ENCODE results near the gene RAB3D. TPM values are rescaled to one million over a fixed set of nuclear protein-coding genes. Genes with fewer than 3 reads are reported as not detected.

RAB3D gene
- total and polyA plus RNA-seq, 2 experiments from 2014 or later = 3.8 to 21.2 TPM

DNA sequence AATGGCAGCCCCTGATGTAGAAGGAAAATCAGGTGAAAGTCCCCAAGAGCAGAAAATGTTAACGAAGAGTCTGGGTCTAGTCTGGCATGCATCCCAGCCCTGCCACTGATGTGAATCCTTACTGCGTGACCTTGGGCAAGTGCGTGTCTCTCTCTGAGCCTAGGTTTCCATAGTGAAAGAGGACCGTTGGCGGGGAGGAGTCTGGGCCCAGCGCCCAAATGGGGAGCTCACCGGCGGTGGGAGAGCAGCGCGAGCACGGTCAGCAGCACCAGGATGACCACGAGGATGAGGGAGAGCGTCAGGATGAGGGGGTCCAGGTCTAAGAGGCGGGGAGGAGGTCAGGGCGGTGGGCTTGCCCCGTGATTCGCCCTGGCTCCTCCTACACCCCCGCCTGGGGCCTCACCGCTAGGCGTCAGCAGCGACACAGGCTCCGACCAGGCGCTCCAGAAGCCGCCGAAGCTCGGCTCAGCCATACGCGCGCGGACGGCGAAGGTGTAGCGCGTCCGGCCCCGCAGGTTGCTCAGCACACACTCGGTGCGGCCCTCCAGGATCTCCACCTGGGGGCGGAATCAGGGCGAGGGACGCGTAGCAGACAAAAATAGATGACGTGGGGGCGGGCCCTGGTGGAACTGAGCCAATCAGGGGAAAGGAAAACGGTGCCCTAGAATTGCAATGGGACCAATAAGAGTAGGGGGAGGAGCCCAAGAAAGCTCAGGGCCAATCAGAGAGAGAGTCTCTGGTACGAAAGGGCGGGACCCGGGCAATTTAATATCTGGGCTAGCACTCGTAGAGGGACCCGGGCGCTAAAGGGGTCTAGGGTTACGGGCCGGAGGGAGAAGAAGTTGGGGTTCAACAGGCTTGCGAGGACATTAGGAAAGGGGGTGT is 41.4 kb upstream of the RAB3D start:
- Mint-ChIP-seq H3K9me3 (peaks cover 3% of the 10 kb centered on the region; the same call in 1 of the 3 replicates), H3K27me3 (ENCODE audit: insufficient read depth, low read depth, poor library complexity) (peaks cover 13% of the 10 kb centered on the region), H3K4me3 (peak overlapping the region; percentile 94), H3K4me1 (peaks cover 25% of the 10 kb centered on the region), H3K36me3 (ENCODE audit: low read depth) (peaks cover 9% of the 10 kb centered on the region; the same call in 2 of the 3 replicates), H3K27ac (peak overlapping the region; percentile 99)
- Histone ChIP-seq H3K36me3 (ENCODE audit: insufficient read depth) (no peaks in the 10 kb centered on the region), H3K9me2 (ENCODE audit: insufficient read depth) (no peaks in the 10 kb centered on the region), H3K4me3 (peak overlapping the region; percentile 58), H2AFZ (peak overlapping the region; percentile 74), H3K27me3 (ENCODE audit: insufficient read depth) (no peaks in the 10 kb centered on the region), H4K20me1 (replicated peaks; ENCODE audit: insufficient read depth) (no peaks in the 10 kb centered on the region), H3K4me2 (peak overlapping the region; percentile 92), H3F3A (replicated peaks; ENCODE audit: low read depth) (peaks cover 19% of the 10 kb centered on the region), H3K4me1 (ENCODE audit: insufficient read depth) (peaks cover 6% of the 10 kb centered on the region), H3K79me2 (replicated peaks; ENCODE audit: insufficient read depth) (peaks cover 7% of the 10 kb centered on the region; the same call in 1 of the 2 replicates), H3K27ac (ENCODE audit: low read depth) (peak overlapping the region; percentile 96)
- ATAC-seq = peak; percentile 68
- TF ChIP-seq, protein P1, sequence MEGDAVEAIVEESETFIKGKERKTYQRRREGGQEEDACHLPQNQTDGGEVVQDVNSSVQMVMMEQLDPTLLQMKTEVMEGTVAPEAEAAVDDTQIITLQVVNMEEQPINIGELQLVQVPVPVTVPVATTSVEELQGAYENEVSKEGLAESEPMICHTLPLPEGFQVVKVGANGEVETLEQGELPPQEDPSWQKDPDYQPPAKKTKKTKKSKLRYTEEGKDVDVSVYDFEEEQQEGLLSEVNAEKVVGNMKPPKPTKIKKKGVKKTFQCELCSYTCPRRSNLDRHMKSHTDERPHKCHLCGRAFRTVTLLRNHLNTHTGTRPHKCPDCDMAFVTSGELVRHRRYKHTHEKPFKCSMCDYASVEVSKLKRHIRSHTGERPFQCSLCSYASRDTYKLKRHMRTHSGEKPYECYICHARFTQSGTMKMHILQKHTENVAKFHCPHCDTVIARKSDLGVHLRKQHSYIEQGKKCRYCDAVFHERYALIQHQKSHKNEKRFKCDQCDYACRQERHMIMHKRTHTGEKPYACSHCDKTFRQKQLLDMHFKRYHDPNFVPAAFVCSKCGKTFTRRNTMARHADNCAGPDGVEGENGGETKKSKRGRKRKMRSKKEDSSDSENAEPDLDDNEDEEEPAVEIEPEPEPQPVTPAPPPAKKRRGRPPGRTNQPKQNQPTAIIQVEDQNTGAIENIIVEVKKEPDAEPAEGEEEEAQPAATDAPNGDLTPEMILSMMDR (conservative IDR thresholded peaks at IDR 0.05; ENCODE audit: low read depth in 2 of 2) = peak; percentile 60 to 74
- TF ChIP-seq, protein P2, sequence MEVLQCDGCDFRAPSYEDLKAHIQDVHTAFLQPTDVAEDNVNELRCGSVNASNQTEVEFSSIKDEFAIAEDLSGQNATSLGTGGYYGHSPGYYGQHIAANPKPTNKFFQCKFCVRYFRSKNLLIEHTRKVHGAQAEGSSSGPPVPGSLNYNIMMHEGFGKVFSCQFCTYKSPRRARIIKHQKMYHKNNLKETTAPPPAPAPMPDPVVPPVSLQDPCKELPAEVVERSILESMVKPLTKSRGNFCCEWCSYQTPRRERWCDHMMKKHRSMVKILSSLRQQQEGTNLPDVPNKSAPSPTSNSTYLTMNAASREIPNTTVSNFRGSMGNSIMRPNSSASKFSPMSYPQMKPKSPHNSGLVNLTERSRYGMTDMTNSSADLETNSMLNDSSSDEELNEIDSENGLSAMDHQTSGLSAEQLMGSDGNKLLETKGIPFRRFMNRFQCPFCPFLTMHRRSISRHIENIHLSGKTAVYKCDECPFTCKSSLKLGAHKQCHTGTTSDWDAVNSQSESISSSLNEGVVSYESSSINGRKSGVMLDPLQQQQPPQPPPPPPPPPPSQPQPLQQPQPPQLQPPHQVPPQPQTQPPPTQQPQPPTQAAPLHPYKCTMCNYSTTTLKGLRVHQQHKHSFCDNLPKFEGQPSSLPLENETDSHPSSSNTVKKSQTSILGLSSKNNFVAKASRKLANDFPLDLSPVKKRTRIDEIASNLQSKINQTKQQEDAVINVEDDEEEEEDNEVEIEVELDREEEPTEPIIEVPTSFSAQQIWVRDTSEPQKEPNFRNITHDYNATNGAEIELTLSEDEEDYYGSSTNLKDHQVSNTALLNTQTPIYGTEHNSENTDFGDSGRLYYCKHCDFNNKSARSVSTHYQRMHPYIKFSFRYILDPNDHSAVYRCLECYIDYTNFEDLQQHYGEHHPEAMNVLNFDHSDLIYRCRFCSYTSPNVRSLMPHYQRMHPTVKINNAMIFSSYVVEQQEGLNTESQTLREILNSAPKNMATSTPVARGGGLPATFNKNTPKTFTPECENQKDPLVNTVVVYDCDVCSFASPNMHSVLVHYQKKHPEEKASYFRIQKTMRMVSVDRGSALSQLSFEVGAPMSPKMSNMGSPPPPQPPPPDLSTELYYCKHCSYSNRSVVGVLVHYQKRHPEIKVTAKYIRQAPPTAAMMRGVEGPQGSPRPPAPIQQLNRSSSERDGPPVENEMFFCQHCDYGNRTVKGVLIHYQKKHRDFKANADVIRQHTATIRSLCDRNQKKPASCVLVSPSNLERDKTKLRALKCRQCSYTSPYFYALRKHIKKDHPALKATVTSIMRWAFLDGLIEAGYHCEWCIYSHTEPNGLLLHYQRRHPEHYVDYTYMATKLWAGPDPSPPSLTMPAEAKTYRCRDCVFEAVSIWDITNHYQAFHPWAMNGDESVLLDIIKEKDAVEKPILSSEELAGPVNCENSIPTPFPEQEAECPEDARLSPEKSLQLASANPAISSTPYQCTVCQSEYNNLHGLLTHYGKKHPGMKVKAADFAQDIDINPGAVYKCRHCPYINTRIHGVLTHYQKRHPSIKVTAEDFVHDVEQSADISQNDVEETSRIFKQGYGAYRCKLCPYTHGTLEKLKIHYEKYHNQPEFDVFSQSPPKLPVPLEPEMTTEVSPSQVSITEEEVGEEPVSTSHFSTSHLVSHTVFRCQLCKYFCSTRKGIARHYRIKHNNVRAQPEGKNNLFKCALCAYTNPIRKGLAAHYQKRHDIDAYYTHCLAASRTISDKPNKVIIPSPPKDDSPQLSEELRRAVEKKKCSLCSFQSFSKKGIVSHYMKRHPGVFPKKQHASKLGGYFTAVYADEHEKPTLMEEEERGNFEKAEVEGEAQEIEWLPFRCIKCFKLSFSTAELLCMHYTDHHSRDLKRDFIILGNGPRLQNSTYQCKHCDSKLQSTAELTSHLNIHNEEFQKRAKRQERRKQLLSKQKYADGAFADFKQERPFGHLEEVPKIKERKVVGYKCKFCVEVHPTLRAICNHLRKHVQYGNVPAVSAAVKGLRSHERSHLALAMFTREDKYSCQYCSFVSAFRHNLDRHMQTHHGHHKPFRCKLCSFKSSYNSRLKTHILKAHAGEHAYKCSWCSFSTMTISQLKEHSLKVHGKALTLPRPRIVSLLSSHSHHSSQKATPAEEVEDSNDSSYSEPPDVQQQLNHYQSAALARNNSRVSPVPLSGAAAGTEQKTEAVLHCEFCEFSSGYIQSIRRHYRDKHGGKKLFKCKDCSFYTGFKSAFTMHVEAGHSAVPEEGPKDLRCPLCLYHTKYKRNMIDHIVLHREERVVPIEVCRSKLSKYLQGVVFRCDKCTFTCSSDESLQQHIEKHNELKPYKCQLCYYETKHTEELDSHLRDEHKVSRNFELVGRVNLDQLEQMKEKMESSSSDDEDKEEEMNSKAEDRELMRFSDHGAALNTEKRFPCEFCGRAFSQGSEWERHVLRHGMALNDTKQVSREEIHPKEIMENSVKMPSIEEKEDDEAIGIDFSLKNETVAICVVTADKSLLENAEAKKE (CRISPR knock-in tag; IDR thresholded peaks at IDR 0.05) = no peak
- TF ChIP-seq ZNF331 (CRISPR knock-in tag; IDR thresholded peaks at IDR 0.05; ENCODE audit: low read depth) = no peak
- TF ChIP-seq POLR2AphosphoS5 (IDR thresholded peaks at IDR 0.05; ENCODE audit: low read depth) = peak; percentile 84
- TF ChIP-seq CREB1 (CRISPR knock-in tag; IDR thresholded peaks at IDR 0.05; ENCODE audit: low read depth) = peak; percentile 89
- TF ChIP-seq, protein P3, sequence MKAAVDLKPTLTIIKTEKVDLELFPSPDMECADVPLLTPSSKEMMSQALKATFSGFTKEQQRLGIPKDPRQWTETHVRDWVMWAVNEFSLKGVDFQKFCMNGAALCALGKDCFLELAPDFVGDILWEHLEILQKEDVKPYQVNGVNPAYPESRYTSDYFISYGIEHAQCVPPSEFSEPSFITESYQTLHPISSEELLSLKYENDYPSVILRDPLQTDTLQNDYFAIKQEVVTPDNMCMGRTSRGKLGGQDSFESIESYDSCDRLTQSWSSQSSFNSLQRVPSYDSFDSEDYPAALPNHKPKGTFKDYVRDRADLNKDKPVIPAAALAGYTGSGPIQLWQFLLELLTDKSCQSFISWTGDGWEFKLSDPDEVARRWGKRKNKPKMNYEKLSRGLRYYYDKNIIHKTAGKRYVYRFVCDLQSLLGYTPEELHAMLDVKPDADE (IDR thresholded peaks at IDR 0.05) = peak; percentile 12; the same call in 1 of the 2 replicates
- TF ChIP-seq, protein P4, sequence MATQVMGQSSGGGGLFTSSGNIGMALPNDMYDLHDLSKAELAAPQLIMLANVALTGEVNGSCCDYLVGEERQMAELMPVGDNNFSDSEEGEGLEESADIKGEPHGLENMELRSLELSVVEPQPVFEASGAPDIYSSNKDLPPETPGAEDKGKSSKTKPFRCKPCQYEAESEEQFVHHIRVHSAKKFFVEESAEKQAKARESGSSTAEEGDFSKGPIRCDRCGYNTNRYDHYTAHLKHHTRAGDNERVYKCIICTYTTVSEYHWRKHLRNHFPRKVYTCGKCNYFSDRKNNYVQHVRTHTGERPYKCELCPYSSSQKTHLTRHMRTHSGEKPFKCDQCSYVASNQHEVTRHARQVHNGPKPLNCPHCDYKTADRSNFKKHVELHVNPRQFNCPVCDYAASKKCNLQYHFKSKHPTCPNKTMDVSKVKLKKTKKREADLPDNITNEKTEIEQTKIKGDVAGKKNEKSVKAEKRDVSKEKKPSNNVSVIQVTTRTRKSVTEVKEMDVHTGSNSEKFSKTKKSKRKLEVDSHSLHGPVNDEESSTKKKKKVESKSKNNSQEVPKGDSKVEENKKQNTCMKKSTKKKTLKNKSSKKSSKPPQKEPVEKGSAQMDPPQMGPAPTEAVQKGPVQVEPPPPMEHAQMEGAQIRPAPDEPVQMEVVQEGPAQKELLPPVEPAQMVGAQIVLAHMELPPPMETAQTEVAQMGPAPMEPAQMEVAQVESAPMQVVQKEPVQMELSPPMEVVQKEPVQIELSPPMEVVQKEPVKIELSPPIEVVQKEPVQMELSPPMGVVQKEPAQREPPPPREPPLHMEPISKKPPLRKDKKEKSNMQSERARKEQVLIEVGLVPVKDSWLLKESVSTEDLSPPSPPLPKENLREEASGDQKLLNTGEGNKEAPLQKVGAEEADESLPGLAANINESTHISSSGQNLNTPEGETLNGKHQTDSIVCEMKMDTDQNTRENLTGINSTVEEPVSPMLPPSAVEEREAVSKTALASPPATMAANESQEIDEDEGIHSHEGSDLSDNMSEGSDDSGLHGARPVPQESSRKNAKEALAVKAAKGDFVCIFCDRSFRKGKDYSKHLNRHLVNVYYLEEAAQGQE (IDR thresholded peaks at IDR 0.05; ENCODE audit: unreplicated experiment) = peak; percentile 30
- TF ChIP-seq ZNF114 (CRISPR knock-in tag; IDR thresholded peaks at IDR 0.05) = no peak
- TF ChIP-seq STAT1 (IDR thresholded peaks at IDR 0.05; ENCODE audit: unreplicated experiment) = no peak
- DNase-seq (ENCODE audit: low spot score) = peak; percentile 100
